ENCODE data around the gene PPP2R2B.
"Not testable (repeated sequence)": the region's sequence is repeated elsewhere in the genome, so short reads cannot be mapped to it uniquely, and the experiment has no call there.

PPP2R2B gene

DNA sequence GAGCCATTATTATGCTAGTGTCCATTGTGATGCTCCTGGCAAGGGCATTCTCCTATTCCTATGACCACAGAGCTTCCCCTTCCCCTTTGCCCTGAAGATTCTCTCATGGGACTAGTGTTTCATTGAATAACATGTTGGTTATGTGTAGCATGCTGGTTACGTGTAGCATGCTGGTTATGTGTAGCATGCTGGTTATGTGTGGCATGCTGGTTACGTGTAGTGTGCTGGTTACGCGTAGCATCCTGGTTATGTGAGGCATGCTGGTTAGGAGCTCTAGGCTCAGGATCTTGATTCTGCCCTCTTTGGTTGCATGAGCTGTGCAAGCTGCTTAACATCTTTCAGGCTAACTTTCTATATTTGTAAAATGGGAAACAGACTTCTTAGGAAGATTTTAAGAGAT lies 316.1 kb downstream of the PPP2R2B start:
- DNase-seq (ENCODE audit: low read depth in 2 of 2, low spot score in 1 of 2) = no peak

GRCh38 chr5:146561711-146562110 lies 316.8 kb downstream of the PPP2R2B start:
- no peak for DNase-seq (ENCODE audit: low read depth in 2 of 2, low spot score in 1 of 2)

DNA sequence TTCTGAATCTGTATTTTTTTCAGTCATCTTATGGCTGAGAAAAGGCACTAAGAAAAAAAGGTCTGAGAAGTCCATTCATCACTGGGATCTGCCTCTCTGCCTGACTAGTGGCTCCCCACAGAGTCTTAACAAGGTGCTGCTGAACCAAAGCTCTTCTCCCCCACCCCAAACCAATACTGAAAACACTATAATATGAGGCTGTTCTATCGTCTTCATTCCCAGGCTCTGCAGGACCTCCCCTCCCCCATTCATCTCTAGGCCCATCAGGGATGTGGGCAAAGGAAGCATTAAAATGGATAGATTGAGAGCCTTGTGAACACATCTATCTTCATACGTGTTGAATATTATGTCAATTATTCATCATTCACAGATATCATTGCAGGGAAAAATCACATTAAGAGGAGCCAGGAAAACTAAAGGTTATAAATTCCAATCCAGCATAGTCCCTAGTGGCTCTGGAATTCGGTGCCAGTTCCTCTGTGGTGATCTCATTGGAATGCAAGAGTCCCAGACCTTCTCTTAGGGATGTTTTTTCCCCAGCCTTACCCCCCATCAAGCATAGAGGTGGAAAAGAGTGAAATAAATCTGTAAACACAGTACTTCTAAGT lies 318.2 kb downstream of the PPP2R2B start:
- no peak for DNase-seq (ENCODE audit: low read depth in 2 of 2, low spot score in 1 of 2)

- not testable (repeated sequence) for DNase-seq (ENCODE audit: low read depth in 2 of 2, low spot score in 1 of 2)
Observed at GRCh38 chr5:146556884-146557283, 321.7 kb downstream of the PPP2R2B start.

DNA sequence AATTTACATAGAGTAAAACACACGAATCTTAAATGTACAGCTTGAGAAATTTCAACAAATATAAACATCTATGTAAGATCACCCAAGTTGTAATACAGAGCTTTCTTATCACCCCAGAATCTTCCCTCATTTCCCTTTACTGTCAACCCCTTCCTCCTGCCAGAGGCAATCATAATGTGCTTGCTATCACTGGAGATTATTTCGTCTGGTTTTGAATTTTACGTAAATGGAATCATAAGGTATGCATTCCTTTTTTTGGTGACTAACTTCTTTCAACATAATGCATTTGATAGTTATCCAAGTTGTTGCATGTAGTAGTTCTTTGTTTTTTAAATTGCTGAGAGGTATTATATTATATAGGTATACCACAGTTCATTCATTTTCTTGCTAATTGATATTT lies 325.1 kb downstream of the PPP2R2B start:
- no peak for DNase-seq (ENCODE audit: low read depth in 2 of 2, low spot score in 1 of 2)

DNA sequence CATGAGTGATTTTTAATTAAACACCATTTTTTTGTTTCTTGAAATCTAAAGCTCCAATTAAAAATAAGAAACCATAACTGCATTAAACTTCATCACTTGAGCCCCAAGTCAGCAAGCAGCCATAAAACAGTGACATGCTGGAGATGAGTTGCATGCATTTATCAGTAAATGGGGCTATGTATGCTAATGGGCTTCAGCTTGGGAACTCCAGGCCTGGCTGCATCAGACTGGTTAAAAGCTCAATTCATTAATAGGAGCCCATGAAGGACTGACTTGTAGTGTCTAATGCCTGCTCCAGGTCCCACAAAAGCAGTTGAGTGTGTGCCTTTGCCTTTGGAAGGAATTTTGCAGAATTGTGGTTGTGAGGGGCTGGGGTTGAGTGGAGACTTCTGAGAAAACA lies 328.9 kb downstream of the PPP2R2B start:
- DNase-seq (ENCODE audit: low read depth in 2 of 2, low spot score in 1 of 2) = no peak

- DNase-seq (ENCODE audit: low read depth in 2 of 2, low spot score in 1 of 2) = no peak
Observed at GRCh38 chr5:146548781-146549449, 329.6 kb downstream of the PPP2R2B start.

DNA sequence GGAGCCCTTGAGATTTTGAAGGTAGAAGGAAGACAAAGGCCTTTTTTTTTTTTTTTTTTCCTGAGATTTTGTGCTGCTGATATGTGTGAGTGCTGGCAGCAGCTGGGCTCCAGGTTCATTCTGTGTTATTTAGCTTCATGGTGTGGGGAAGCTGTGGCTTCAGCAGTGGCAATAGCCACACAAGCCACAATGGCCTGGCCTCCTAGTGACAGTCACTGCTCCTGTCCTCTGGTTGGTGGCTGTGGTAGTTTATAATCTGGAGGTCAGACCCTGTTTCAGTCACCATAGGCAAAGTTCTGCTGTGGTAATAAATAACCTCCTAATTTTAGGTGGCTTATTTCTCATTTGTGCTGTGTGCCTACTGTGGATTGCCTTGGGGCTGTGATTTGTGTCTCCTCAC lies 334.3 kb downstream of the PPP2R2B start:
- DNase-seq (ENCODE audit: low read depth in 2 of 2, low spot score in 1 of 2) = no peak

DNA sequence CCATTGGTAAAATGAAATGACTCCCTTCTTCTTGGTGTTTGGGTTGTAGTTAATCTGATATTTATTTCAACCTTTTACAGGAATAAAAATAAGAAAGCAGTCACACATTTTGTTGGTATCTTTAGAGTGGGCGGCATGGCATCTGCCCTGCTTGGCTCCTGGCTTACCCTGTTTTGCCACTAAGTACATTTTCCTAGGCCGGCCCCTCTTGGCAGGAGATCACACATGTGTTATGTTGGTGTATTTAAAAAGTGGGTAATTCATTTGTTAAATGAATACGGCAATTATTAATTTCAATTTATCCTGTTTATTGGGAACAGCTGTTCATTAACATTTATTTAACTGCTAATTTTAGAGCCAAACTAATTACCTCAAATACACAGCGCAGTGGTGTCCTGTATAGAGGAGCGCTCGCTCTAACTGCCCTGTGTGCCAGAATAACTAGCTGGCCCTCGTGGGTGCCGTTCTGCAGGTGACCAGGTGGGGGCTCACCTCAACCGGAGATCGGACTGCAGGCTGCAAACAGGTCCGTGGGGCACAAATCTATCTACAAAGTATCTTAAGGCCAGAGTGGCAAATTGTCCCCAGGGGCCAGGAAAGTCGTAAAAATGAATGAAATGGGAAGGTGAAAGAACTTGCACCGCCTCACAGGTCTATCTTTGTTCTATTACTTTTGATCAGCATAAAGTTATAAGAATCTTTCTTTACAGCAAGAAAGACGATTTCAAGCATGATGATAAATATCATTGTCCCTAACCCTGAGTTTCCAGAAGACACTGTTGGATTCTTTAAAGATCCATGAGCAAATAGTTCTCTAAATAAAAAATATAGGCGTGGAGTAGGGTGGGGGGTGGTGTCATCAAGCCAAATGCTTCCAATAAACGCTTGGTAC lies 336.4 kb downstream of the PPP2R2B start:
- DNase-seq (ENCODE audit: low read depth in 2 of 2, low spot score in 1 of 2) = peak; percentile 15 to 37

DNA sequence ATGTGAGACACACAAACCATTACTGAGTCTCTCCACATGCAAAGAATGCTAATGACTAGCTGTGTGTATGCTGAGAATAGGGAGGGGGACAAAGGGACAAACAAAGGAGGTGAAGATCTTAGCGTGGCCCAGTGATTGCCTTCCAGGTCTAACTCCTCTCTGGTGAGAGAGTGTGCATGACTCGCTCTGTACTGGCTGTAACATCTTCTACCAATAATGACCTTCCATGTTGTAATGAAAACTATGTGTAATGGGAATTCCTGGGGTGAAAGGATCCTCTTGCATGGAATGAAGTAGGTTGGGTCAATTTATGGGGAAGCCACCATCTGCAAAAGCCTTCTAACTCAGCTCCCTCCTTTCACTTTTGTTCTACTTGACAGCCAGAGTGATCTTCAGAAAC lies 338.1 kb downstream of the PPP2R2B start:
- DNase-seq (ENCODE audit: low read depth in 2 of 2, low spot score in 1 of 2) = no peak

DNA sequence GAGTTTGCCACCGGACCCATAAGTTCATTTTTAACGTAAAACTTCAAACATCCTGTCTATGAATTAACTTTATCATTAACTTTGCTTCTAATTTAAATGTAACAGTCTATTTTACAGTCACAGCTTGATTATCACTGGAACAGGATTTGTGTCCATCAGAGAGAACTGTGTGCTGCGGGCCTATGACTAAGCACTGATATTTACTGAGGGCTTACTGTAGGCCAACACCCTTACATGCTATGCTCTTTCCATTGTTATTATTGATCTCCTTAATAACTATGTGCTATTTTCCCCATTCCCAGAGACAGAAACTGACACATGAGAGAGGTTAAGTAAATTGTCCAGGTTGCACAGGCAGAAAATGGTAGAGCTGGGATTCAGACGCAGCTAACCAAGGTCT lies 338.6 kb downstream of the PPP2R2B start:
- no peak for DNase-seq (ENCODE audit: low read depth in 2 of 2, low spot score in 1 of 2)

- no peak for DNase-seq (ENCODE audit: low read depth in 2 of 2, low spot score in 1 of 2)
Observed at GRCh38 chr5:146538432-146538831, 340.1 kb downstream of the PPP2R2B start.

DNA sequence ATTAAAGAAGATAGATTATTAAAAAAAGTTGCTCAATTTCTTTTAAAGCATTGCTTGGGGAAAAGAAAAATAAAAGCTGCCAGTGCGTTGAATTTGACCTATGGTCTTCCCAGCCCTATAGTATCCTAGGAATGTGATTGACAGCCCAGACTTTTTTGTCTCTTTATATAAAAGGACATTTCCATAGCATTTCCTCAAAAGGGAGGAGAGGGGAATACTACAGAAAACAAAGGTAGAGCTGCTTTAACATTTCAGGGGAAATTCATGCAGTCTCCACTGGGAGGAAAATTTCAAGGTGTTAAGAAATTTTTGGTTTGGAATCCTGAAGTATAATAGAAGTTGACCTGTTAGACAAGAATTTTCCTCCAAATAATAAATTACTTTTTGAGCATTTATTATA lies 344.7 kb downstream of the PPP2R2B start:
- DNase-seq (ENCODE audit: low read depth in 2 of 2, low spot score in 1 of 2) = no peak

DNA sequence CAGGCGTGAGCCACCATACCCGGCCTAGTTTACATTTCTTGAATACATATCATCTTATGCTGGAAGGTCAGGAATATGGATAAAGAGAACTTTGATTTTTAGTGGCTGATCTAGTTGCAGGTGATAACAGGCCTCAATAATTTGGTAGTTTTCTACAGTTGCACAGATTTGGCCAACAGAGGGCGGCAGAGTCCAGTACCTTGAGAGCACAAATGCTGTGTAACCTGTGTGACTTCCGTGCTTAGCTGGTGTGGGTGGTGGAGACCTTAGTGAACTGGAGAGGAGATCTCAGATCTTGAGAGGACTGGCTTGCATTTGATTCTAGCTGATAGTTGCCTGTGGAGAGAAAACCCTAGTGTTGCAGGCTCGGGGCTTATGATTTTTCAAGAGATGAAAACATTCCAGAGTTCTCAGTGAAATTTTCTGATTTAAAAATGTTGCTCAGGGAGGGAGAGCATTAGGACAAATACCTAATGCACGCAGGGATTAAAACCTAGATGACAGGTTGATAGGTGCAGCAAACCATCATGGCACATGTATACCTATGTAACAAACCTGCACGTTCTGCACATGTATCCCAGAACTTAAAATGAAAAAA lies 345.2 kb downstream of the PPP2R2B start:
- DNase-seq (ENCODE audit: low read depth in 2 of 2, low spot score in 1 of 2) = peak; percentile 24 to 47

All from stimulated activated CD8-positive, alpha-beta memory T cell treated with anti-CD3 and anti-CD28 coated beads, Interleukin-4, amount 100 ng/mL, for 1 hour (primary cell).